Fibroblast of lung (primary cell): Measurements from ENCODE around the gene KNTC1. TPM values are rescaled to one million over a fixed set of nuclear protein-coding genes. Genes with fewer than 3 reads are reported as not detected.
A peak's percentile ranks its signal among the peaks of the same experiment; 100 is the strongest.
"Not testable (repeated sequence)": the region's sequence is repeated elsewhere in the genome, so short reads cannot be mapped to it uniquely, and the experiment has no call there.

Source experiments
- DNase-seq, 2 donors: peaks; one replicate each; pipeline versions ENCODE4 v3.0.0 to v3.0.0-alpha.2; 2010; ENCODE audit warnings: low read depth in 2 of 2
- H2AFZ ChIP-seq: 2 replicates; pipeline ENCODE4 v1.5.1; 2012; ENCODE audit warnings: low read length, control low read depth, inconsistent platforms
- H3K27ac ChIP-seq: 2 replicates; pipeline ENCODE4 v1.5.1; 2011; ENCODE audit warnings: low read length, control low read depth; ENCODE audit not compliant: insufficient read depth
- H3K27me3 ChIP-seq: 2 replicates; pipeline ENCODE4 v1.5.1; 2011; ENCODE audit warnings: mild to moderate bottlenecking, low read length; ENCODE audit not compliant: control insufficient read depth, insufficient read depth
- H3K36me3 ChIP-seq: 2 replicates; pipeline ENCODE4 v1.5.1; 2011; ENCODE audit warnings: low read length; ENCODE audit not compliant: control insufficient read depth, insufficient read depth
- H3K4me1 ChIP-seq: 2 replicates; pipeline ENCODE4 v1.5.1; 2011; ENCODE audit warnings: low read length; ENCODE audit not compliant: control insufficient read depth, insufficient read depth; ENCODE audit errors: extremely low read depth
- H3K4me2 ChIP-seq: 2 replicates; pipeline ENCODE4 v1.5.1; 2011; ENCODE audit warnings: low read length, control low read depth; ENCODE audit not compliant: insufficient read depth; ENCODE audit errors: extremely low read depth
- H3K4me3 ChIP-seq, 4 experiments: fragments of 200-600 bp in 1 of 4; sonication (generic) in 1 of 4; replicated peaks in 1 of 4; 2 replicates each; pipeline ENCODE4 v1.5.1; 2011 to 2016; ENCODE audit warnings: low read length in 4 of 4, low read depth in 3 of 4, mild to moderate bottlenecking in 3 of 4, control low read depth in 2 of 4, inconsistent platforms in 1 of 4, mixed read lengths in 1 of 4; ENCODE audit not compliant: insufficient read depth in 1 of 4; ENCODE audit errors: control extremely low read depth in 1 of 4
- H3K79me2 ChIP-seq: 2 replicates; pipeline ENCODE4 v1.5.1; 2012; ENCODE audit warnings: mild to moderate bottlenecking, low read length, inconsistent platforms; ENCODE audit not compliant: control insufficient read depth, insufficient read depth
- H3K9ac ChIP-seq: 2 replicates; pipeline ENCODE4 v1.5.1; 2011; ENCODE audit warnings: mild to moderate bottlenecking, low read length, control low read depth; ENCODE audit not compliant: insufficient read depth
- H3K9me3 ChIP-seq: 2 replicates; pipeline ENCODE4 v1.5.1; 2012; ENCODE audit warnings: low read depth, low read length; ENCODE audit not compliant: control insufficient read depth, insufficient read depth
- H4K20me1 ChIP-seq: 2 replicates; pipeline ENCODE4 v1.5.1; 2011; ENCODE audit warnings: low read length; ENCODE audit not compliant: control insufficient read depth, insufficient read depth; ENCODE audit errors: extremely low read depth
- EZH2 ChIP-seq: IDR thresholded peaks from 2 replicates; pipeline ENCODE4 v1.5.1; 2012; ENCODE audit warnings: low read length, control low read depth, mild to moderate bottlenecking; ENCODE audit errors: missing control alignments
- polyA plus RNA-seq, 2 donors: library from polyadenylated mRNA; depleted of rRNA in 1 of 2; stranded (reverse) in 1 of 2; unstranded in 1 of 2; fragments of >200 nt; gene quantifications; 2 replicates each; pipeline ENCODE4 v1.2.1, GENCODE V29; 2011 to 2012; ENCODE audit warnings: missing spikeins in 1 of 2
- total RNA-seq: library from RNA; depleted of rRNA; stranded (reverse); fragments of >200 nt; gene quantifications from 2 replicates; pipeline ENCODE4 v1.2.1, GENCODE V29; 2014
- TF ChIP-seq, protein P1 (sequence below), 2 donors: IDR thresholded peaks in 1 of 2; conservative IDR thresholded peaks in 1 of 2; 1 replicate in 1 of 2; 2 replicates in 1 of 2; pipeline ENCODE4 v1.5.1; 2011 to 2012; ENCODE audit warnings: low read length in 2 of 2, control low read depth in 1 of 2, inconsistent platforms in 1 of 2, low read depth in 1 of 2, mild to moderate bottlenecking in 1 of 2

The KNTC1 gene
- total and polyA plus RNA-seq, 2 donors (not counting 1 experiment from before 2014, with no cell fraction given), result 11.0 to 14.4 TPM

DNA sequence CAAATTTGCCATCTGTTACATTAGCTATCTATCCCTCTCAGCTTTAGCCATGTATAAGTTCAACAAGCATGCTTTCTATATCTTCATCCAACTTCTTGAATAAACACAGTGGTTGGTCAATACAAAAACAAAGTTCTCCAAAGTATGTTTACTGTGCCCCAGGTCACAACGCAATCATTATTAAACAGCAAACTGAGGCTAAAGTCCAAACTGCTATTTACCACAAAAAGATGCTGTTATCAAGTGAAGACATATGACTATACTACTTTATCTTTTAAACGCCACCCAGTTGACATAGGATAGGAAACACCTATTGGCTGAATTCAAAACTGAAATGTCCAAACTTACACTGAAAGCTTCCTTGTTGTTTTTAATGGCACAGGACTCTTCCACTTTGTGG is 38.0 kb upstream of the KNTC1 start:
- Histone ChIP-seq H3K4me3 (no peak overlapping the region), H3K9me3 (no peaks in the 10 kb centered on the region), H4K20me1 (no peaks in the 10 kb centered on the region), H3K79me2 (peaks cover 1% of the 10 kb centered on the region), H3K27me3 (no peaks in the 10 kb centered on the region), H3K4me2 (no peak overlapping the region), H3K27ac (no peak overlapping the region), H3K4me1 (no peaks in the 10 kb centered on the region), H3K9ac (no peak overlapping the region), H2AFZ (no peak overlapping the region), H3K36me3 (peaks cover 10% of the 10 kb centered on the region)
- TF ChIP-seq, protein P1, sequence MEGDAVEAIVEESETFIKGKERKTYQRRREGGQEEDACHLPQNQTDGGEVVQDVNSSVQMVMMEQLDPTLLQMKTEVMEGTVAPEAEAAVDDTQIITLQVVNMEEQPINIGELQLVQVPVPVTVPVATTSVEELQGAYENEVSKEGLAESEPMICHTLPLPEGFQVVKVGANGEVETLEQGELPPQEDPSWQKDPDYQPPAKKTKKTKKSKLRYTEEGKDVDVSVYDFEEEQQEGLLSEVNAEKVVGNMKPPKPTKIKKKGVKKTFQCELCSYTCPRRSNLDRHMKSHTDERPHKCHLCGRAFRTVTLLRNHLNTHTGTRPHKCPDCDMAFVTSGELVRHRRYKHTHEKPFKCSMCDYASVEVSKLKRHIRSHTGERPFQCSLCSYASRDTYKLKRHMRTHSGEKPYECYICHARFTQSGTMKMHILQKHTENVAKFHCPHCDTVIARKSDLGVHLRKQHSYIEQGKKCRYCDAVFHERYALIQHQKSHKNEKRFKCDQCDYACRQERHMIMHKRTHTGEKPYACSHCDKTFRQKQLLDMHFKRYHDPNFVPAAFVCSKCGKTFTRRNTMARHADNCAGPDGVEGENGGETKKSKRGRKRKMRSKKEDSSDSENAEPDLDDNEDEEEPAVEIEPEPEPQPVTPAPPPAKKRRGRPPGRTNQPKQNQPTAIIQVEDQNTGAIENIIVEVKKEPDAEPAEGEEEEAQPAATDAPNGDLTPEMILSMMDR (conservative IDR thresholded peaks at IDR 0.05 in 1 of 2, IDR thresholded peaks at IDR 0.05 in 1 of 2; ENCODE audit: low read depth in 1 of 2, low read length in 2 of 2), result no peak
- TF ChIP-seq EZH2, result no peak
- no peak for DNase-seq

DNA sequence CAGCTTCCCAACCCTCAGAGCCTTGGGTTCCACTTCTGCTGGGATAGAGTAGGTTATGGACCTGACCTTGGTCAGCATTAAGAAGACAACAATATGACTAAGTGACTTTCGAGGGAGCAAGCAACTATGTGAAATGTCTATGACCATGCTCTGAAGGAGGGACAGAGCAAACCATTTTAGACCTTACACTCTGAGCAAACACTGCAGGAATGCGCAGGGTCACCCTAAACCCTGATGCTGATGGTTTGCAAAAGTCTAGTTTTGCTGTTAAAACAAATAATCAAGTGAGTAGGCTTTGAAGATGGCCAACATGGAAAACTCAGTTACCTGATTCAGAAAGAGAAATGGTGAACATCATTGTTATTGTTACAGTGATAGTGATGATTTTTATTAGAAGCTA is 35.1 kb upstream of the KNTC1 start:
- TF ChIP-seq EZH2, result no peak
- TF ChIP-seq, protein P1 (conservative IDR thresholded peaks at IDR 0.05 in 1 of 2, IDR thresholded peaks at IDR 0.05 in 1 of 2; ENCODE audit: low read depth in 1 of 2, low read length in 2 of 2), result no peak
- Histone ChIP-seq H3K4me2 (no peak overlapping the region), H3K27ac (no peak overlapping the region)

DNA sequence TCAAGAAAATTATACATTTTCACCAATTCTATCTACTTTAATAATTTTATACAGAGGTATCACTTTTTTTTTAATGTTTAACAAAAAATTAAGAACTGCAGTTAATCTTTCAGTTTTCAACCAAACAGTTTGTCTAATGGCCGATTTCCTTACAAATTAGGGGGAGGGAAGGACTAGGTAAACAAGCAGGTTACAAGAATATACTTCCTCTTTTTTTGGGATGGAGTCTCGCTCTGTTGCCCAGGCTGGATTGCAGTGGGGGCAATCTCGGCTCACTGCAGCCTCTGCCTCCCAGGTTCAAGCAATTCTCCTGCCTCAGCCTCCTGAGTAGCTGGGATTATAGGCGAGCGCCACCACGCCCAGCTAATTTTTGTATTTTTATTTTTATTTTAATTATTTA is 33.8 kb upstream of the KNTC1 start:
- not testable (repeated sequence) for H3K27me3 ChIP-seq, H3K4me2 ChIP-seq, H3K4me3 ChIP-seq, H2AFZ ChIP-seq, H3K9me3 ChIP-seq, DNase-seq, H3K36me3 ChIP-seq, H3K4me1 ChIP-seq, H4K20me1 ChIP-seq, H3K9ac ChIP-seq, H3K27ac ChIP-seq
- H3K79me2 ChIP-seq, result peaks cover 17% of the 10 kb centered on the region

More for the DNA sequence above, 35.1 kb upstream of the KNTC1 start:
- H3K4me3 ChIP-seq, result no peak overlapping the region
- H3K36me3 ChIP-seq, result peaks cover 8% of the 10 kb centered on the region
- peaks cover 6% of the 10 kb centered on the region for H3K79me2 ChIP-seq
- H4K20me1 ChIP-seq, result no peaks in the 10 kb centered on the region
- H2AFZ ChIP-seq, result no peak overlapping the region
- H3K4me1 ChIP-seq, result no peaks in the 10 kb centered on the region
- no peaks in the 10 kb centered on the region for H3K9me3 ChIP-seq
- H3K9ac ChIP-seq, result no peak overlapping the region
- DNase-seq, result peak in 1 of 2 donors; percentile 17
- H3K27me3 ChIP-seq, result no peaks in the 10 kb centered on the region
